ENCODE data around the gene ADD1. TPM values are rescaled to one million over a fixed set of nuclear protein-coding genes. Genes with fewer than 3 reads are reported as not detected.

The ADD1 gene
- total and polyA plus RNA-seq, 2 donors (not counting 1 experiment from before 2014, with no cell fraction given) = 302 to 383 TPM

- no peak overlapping the region for H3K4me3 ChIP-seq (ENCODE audit: control extremely low read depth in 1 of 5, extremely low read depth in 1 of 5, insufficient read depth in 1 of 5, low read depth in 2 of 5, low read length in 4 of 5)
- H3K27me3 Mint-ChIP-seq = no peaks in the 10 kb centered on the region
- no peak for DNase-seq
- no peaks in the 10 kb centered on the region for H3K27me3 ChIP-seq (replicated peaks in 1 of 4; ENCODE audit: control extremely low read depth in 1 of 4, control insufficient read depth in 3 of 4, insufficient read depth in 4 of 4, low read length in 3 of 4)
- H3K27ac ChIP-seq (ENCODE audit: low read length in 2 of 2) = peak overlapping the region; percentile 1 to 5
- no peak for TF ChIP-seq EZH2 (IDR thresholded peaks at IDR 0.05; ENCODE audit: borderline replicate concordance, insufficient read depth, low read depth, low read length, poor library complexity, severe bottlenecking)
- TF ChIP-seq CTCF (IDR thresholded peaks at IDR 0.05) = no peak
- H4K20me1 ChIP-seq (ENCODE audit: control insufficient read depth, insufficient read depth, low read length, poor library complexity, severe bottlenecking) = peaks cover 26% of the 10 kb centered on the region
- peaks cover 45% of the 10 kb centered on the region for H3K4me1 Mint-ChIP-seq
- CTCF ChIA-PET = interaction anchor here (0.6 to 2.1 kb wide), 10 partner anchors 9 to 338 kb away, joined by 3 to 6 read pairs (median 4); no protein-coding TSS in a partner anchor
- H3K4me3 Mint-ChIP-seq = peak overlapping the region; percentile 89
- H3K36me3 ChIP-seq (replicated peaks in 1 of 2; ENCODE audit: control extremely low read depth in 1 of 2, control insufficient read depth in 1 of 2, extremely low read depth in 1 of 2, insufficient read depth in 2 of 2, low read length in 1 of 2) = peaks cover 0 to 44% of the 10 kb centered on the region in 2 experiments
- POLR2A ChIA-PET = interaction anchor here (0.6 to 1.4 kb wide), 2 partner anchors 18 to 199 kb away, joined by 5 read pairs; no protein-coding TSS in a partner anchor
- no peak overlapping the region for H3K9ac ChIP-seq (ENCODE audit: low read length)
- no peaks in the 10 kb centered on the region for H3K9me3 ChIP-seq (ENCODE audit: control extremely low read depth in 1 of 3, control insufficient read depth in 2 of 3, insufficient read depth in 1 of 3, low read length in 2 of 3)
- intact Hi-C loops (cut with micrococcal nuclease) = loop anchor here (10.0 kb wide), 1 partner anchor 452 kb away; no protein-coding TSS in a partner anchor
- 65% methylated on average over 6 of the region's 6 CpGs for WGBS (ENCODE audit: insufficient coverage)
- H2AFZ ChIP-seq (ENCODE audit: insufficient read depth, low read depth, low read length, poor library complexity, severe bottlenecking) = no peak overlapping the region
- H3K4me2 ChIP-seq (replicated peaks; ENCODE audit: low read depth, low read length, poor library complexity, severe bottlenecking) = peak overlapping the region; percentile 24
- H3K79me2 ChIP-seq (ENCODE audit: control insufficient read depth, insufficient read depth, low read length) = peaks cover 18% of the 10 kb centered on the region
- H3K9me3 Mint-ChIP-seq (ENCODE audit: insufficient read depth) = no peaks in the 10 kb centered on the region
- no peak for ATAC-seq (ENCODE audit: low read depth)
- peaks cover 30 to 48% of the 10 kb centered on the region in 2 donors for H3K4me1 ChIP-seq (ENCODE audit: control insufficient read depth in 2 of 2, insufficient read depth in 2 of 2, low read length in 2 of 2)
- H3K27ac Mint-ChIP-seq = peak overlapping the region; percentile 81
Observed at GRCh38 chr4:2936773-2937145, 93.1 kb downstream of the ADD1 start.

DNA sequence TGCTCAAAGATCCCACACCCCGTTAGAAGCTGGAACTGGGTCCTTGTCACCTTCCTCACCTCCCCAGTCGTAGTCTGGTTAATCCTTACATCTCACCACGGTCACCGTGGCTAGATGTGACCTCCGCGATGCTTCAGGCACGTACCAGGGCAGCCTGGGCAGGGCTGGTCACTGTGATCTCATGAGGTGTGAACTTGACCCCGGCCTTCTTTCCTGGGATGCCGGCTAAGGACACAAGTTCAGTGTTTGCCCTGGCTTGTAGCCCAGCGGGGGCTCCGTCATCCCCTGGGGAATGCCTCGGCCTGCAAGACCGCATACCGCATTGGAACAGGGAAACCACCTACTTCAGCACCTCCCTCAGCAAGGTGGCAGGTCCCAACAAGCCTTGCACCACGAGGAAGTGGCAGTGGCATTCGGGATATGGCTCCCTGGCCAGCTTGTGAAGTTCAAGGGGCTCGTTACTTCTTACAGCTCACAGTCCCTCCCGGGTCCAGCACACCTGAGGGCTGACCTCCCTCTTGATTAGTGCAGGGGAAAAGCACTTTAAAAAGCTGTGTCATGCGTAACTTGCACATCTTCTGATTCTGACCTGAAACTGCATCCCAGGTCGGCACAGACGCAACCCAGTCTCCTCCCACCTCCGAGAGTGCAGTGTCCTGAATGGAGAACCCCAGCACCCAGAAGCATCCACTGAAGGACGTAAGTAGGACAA is 93.7 kb downstream of the ADD1 start:
- Histone ChIP-seq H3K4me3 (ENCODE audit: control extremely low read depth in 1 of 5, extremely low read depth in 1 of 5, insufficient read depth in 1 of 5, low read depth in 2 of 5, low read length in 4 of 5) (no peak overlapping the region), H3K79me2 (ENCODE audit: control insufficient read depth, insufficient read depth, low read length) (peaks cover 18% of the 10 kb centered on the region), H2AFZ (ENCODE audit: insufficient read depth, low read depth, low read length, poor library complexity, severe bottlenecking) (no peak overlapping the region), H3K27me3 (replicated peaks in 1 of 4; ENCODE audit: control extremely low read depth in 1 of 4, control insufficient read depth in 3 of 4, insufficient read depth in 4 of 4, low read length in 3 of 4) (no peaks in the 10 kb centered on the region), H3K4me1 (ENCODE audit: control insufficient read depth in 2 of 2, insufficient read depth in 2 of 2, low read length in 2 of 2) (peaks cover 25 to 42% of the 10 kb centered on the region in 2 donors), H3K4me2 (replicated peaks; ENCODE audit: low read depth, low read length, poor library complexity, severe bottlenecking) (peak overlapping the region; percentile 24), H3K27ac (ENCODE audit: low read length in 2 of 2) (peak overlapping the region; percentile 1 to 5), H4K20me1 (ENCODE audit: control insufficient read depth, insufficient read depth, low read length, poor library complexity, severe bottlenecking) (peaks cover 20% of the 10 kb centered on the region), H3K9me3 (ENCODE audit: control extremely low read depth in 1 of 3, control insufficient read depth in 2 of 3, insufficient read depth in 1 of 3, low read length in 2 of 3) (no peaks in the 10 kb centered on the region), H3K36me3 (replicated peaks in 1 of 2; ENCODE audit: control extremely low read depth in 1 of 2, control insufficient read depth in 1 of 2, extremely low read depth in 1 of 2, insufficient read depth in 2 of 2, low read length in 1 of 2) (peaks cover 0 to 49% of the 10 kb centered on the region in 2 experiments), H3K9ac (ENCODE audit: low read length) (no peak overlapping the region)
- no peaks in the 10 kb centered on the region for H3K27me3 Mint-ChIP-seq
- H3K27ac Mint-ChIP-seq = peak overlapping the region; percentile 81
- POLR2A ChIA-PET = interaction anchor here (0.6 kb wide), 1 partner anchor 200 kb away, joined by 5 read pairs; no protein-coding TSS in a partner anchor
- intact Hi-C loops (cut with micrococcal nuclease) = loop anchor here (10.0 kb wide), 1 partner anchor 453 kb away; no protein-coding TSS in a partner anchor
- CTCF ChIA-PET = interaction anchor here (0.9 to 2.1 kb wide), 5 partner anchors 11 to 174 kb away, joined by 3 to 6 read pairs (median 5); no protein-coding TSS in a partner anchor
- ATAC-seq (ENCODE audit: low read depth) (no peak), DNase-seq (peak; percentile 61)
- H3K9me3 Mint-ChIP-seq (ENCODE audit: insufficient read depth) = no peaks in the 10 kb centered on the region
- H3K4me3 Mint-ChIP-seq = peak overlapping the region; percentile 89
- peaks cover 39% of the 10 kb centered on the region for H3K4me1 Mint-ChIP-seq
- 75% methylated on average over 18 of the region's 23 CpGs for WGBS (ENCODE audit: insufficient coverage)
- TF ChIP-seq EZH2 (IDR thresholded peaks at IDR 0.05; ENCODE audit: borderline replicate concordance, insufficient read depth, low read depth, low read length, poor library complexity, severe bottlenecking) = no peak
- no peak for TF ChIP-seq CTCF (IDR thresholded peaks at IDR 0.05)
